ENCODE results near the gene PDK1.
"Not testable (repeated sequence)": the region's sequence is repeated elsewhere in the genome, so short reads cannot be mapped to it uniquely, and the experiment has no call there.

The PDK1 gene

GRCh38 chr2:172580544-172580943, 24.7 kb downstream of the PDK1 start:
- no peak overlapping the region for H3K27ac ChIP-seq (ENCODE audit: low read depth, low read length)
- no peak overlapping the region for H3K4me2 ChIP-seq (ENCODE audit: low read depth, low read length, poor library complexity, severe bottlenecking)
- no peak overlapping the region for H2AFZ ChIP-seq (ENCODE audit: low read depth, low read length, severe bottlenecking)
- no peak overlapping the region for H3K4me3 ChIP-seq (ENCODE audit: insufficient read depth, low read length, poor library complexity, severe bottlenecking)
- no peaks in the 10 kb centered on the region for H3K9me2 ChIP-seq (replicated peaks; ENCODE audit: insufficient read depth, low read length)
- H3K27me3 ChIP-seq (ENCODE audit: low read length), result no peaks in the 10 kb centered on the region
- TF ChIP-seq, protein P1, sequence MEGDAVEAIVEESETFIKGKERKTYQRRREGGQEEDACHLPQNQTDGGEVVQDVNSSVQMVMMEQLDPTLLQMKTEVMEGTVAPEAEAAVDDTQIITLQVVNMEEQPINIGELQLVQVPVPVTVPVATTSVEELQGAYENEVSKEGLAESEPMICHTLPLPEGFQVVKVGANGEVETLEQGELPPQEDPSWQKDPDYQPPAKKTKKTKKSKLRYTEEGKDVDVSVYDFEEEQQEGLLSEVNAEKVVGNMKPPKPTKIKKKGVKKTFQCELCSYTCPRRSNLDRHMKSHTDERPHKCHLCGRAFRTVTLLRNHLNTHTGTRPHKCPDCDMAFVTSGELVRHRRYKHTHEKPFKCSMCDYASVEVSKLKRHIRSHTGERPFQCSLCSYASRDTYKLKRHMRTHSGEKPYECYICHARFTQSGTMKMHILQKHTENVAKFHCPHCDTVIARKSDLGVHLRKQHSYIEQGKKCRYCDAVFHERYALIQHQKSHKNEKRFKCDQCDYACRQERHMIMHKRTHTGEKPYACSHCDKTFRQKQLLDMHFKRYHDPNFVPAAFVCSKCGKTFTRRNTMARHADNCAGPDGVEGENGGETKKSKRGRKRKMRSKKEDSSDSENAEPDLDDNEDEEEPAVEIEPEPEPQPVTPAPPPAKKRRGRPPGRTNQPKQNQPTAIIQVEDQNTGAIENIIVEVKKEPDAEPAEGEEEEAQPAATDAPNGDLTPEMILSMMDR (IDR thresholded peaks at IDR 0.05; ENCODE audit: insufficient read depth, low read length, poor library complexity, severe bottlenecking), result no peak
- no peak for TF ChIP-seq EZH2phosphoT487 (conservative IDR thresholded peaks at IDR 0.05; ENCODE audit: low read length)
- peaks cover 51% of the 10 kb centered on the region for H3K36me3 ChIP-seq (ENCODE audit: low read length)
- peaks cover 5% of the 10 kb centered on the region; the same call in 1 of the 2 replicates for H3K79me2 ChIP-seq (ENCODE audit: insufficient read depth, low read length)
- peaks cover 14% of the 10 kb centered on the region for H3K9me3 ChIP-seq (ENCODE audit: insufficient read depth, low read length)
- H3K9ac ChIP-seq (ENCODE audit: low read length), result no peak overlapping the region
- no peaks in the 10 kb centered on the region for H4K20me1 ChIP-seq (ENCODE audit: low read depth, low read length)
- no peaks in the 10 kb centered on the region for H3F3A ChIP-seq (ENCODE audit: insufficient read depth)

DNA sequence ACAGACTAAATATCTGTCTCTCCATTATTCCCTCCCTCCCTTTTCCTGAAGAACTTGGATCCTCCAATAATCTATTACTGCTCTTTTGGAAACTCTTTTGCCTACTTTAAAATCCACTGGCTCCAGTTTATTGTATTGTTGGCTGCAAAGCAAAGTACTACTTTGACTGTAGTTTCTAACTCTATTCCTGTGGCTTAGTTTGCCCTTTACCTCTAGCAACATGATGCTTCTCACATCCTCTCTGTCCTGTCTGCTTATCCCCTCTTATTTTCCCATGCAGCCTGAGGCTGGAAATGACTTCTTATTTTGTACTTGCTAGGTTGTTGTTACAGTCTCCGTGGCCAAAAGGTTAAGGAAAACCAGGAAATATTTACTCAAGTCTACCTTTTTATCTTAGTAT, 26.8 kb downstream of the PDK1 start:
- H3K9ac ChIP-seq (ENCODE audit: low read length), result no peak overlapping the region
- no peak overlapping the region for H3K4me2 ChIP-seq (ENCODE audit: low read depth, low read length, poor library complexity, severe bottlenecking)
- peaks cover 5% of the 10 kb centered on the region; the same call in 1 of the 2 replicates for H3K79me2 ChIP-seq (ENCODE audit: insufficient read depth, low read length)
- peaks cover 45% of the 10 kb centered on the region for H3K36me3 ChIP-seq (ENCODE audit: low read length)
- TF ChIP-seq, protein P1 (IDR thresholded peaks at IDR 0.05; ENCODE audit: insufficient read depth, low read length, poor library complexity, severe bottlenecking), result no peak
- no peak overlapping the region for H2AFZ ChIP-seq (ENCODE audit: low read depth, low read length, severe bottlenecking)
- H3K27me3 ChIP-seq (ENCODE audit: low read length), result no peaks in the 10 kb centered on the region
- H4K20me1 ChIP-seq (ENCODE audit: low read depth, low read length), result no peaks in the 10 kb centered on the region
- no peak overlapping the region for H3K27ac ChIP-seq (ENCODE audit: low read depth, low read length)
- H3F3A ChIP-seq (ENCODE audit: insufficient read depth), result no peaks in the 10 kb centered on the region
- H3K4me3 ChIP-seq (ENCODE audit: insufficient read depth, low read length, poor library complexity, severe bottlenecking), result no peak overlapping the region
- no peaks in the 10 kb centered on the region for H3K9me2 ChIP-seq (replicated peaks; ENCODE audit: insufficient read depth, low read length)
- peaks cover 4% of the 10 kb centered on the region for H3K9me3 ChIP-seq (ENCODE audit: insufficient read depth, low read length)

DNA sequence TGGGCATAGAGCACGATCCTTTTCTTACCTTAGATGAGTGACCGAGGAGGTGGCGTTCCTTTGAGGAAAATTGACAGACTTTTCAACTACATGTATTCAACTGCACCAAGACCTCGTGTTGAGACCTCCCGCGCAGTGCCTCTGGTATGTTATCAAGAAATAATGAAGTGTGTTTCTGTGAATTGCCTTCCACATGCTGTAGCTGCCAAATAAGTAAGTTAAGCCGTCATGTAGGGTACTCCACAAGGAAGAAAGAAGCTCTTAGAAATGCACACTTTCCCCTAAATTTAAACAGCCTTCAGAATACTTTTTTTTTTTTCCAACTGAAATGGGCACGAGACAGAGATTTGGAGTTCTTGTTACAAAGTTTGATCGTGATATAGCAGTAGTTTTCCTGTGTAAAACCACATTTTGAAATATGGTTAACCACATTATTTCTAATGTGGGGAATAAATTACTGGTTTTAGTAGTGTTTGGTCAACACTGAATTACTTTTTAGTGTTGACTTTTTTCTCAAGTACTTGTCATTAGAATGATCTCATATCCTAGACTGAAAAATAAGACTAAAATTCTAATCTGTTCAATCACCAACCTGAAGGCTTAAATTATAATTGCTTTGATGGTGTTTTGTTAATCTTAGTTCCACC, 30.5 kb downstream of the PDK1 start:
- Histone ChIP-seq H3K4me3 (ENCODE audit: insufficient read depth, low read length, poor library complexity, severe bottlenecking) (no peak overlapping the region), H3K4me2 (ENCODE audit: low read depth, low read length, poor library complexity, severe bottlenecking) (no peak overlapping the region), H4K20me1 (ENCODE audit: low read depth, low read length) (no peaks in the 10 kb centered on the region), H3K9me3 (ENCODE audit: insufficient read depth, low read length) (no peaks in the 10 kb centered on the region), H3K27ac (ENCODE audit: low read depth, low read length) (no peak overlapping the region), H3F3A (ENCODE audit: insufficient read depth) (no peaks in the 10 kb centered on the region), H3K36me3 (ENCODE audit: low read length) (peaks cover 34% of the 10 kb centered on the region), H3K9me2 (replicated peaks; ENCODE audit: insufficient read depth, low read length) (no peaks in the 10 kb centered on the region), H3K9ac (ENCODE audit: low read length) (no peak overlapping the region), H3K79me2 (ENCODE audit: insufficient read depth, low read length) (no peaks in the 10 kb centered on the region), H3K27me3 (ENCODE audit: low read length) (no peaks in the 10 kb centered on the region), H2AFZ (ENCODE audit: low read depth, low read length, severe bottlenecking) (no peak overlapping the region)
- no peak for TF ChIP-seq EZH2phosphoT487 (conservative IDR thresholded peaks at IDR 0.05; ENCODE audit: low read length)
- TF ChIP-seq, protein P1 (IDR thresholded peaks at IDR 0.05; ENCODE audit: insufficient read depth, low read length, poor library complexity, severe bottlenecking), result no peak

GRCh38 chr2:172587231-172587630, 31.3 kb downstream of the PDK1 start:
- H3K4me2 ChIP-seq (ENCODE audit: low read depth, low read length, poor library complexity, severe bottlenecking); H2AFZ ChIP-seq (ENCODE audit: low read depth, low read length, severe bottlenecking); H3K4me3 ChIP-seq (ENCODE audit: insufficient read depth, low read length, poor library complexity, severe bottlenecking); H3F3A ChIP-seq (ENCODE audit: insufficient read depth); H3K9me3 ChIP-seq (ENCODE audit: insufficient read depth, low read length); H4K20me1 ChIP-seq (ENCODE audit: low read depth, low read length); H3K27ac ChIP-seq (ENCODE audit: low read depth, low read length); H3K9me2 ChIP-seq (replicated peaks; ENCODE audit: insufficient read depth, low read length); H3K79me2 ChIP-seq (ENCODE audit: insufficient read depth, low read length); H3K27me3 ChIP-seq (ENCODE audit: low read length); H3K9ac ChIP-seq (ENCODE audit: low read length): not testable (repeated sequence)
- peaks cover 34% of the 10 kb centered on the region for H3K36me3 ChIP-seq (ENCODE audit: low read length)

All from SU-DHL-6 (cell line).